Activated gamma-delta T cell treated with anti-CD3 and anti-CD28 coated beads, Interleukin-2, amount 50 U/mL, for 16 hours (primary cell): ENCODE results near the gene RNPEP.
"Not testable (repeated sequence)": the region's sequence is repeated elsewhere in the genome, so short reads cannot be mapped to it uniquely, and the experiment has no call there.

Experiments
- DNase-seq: peaks from one replicate; pipeline ENCODE4 v3.0.0-alpha.2; 2020; ENCODE audit warnings: low read depth

RNPEP gene

DNA sequence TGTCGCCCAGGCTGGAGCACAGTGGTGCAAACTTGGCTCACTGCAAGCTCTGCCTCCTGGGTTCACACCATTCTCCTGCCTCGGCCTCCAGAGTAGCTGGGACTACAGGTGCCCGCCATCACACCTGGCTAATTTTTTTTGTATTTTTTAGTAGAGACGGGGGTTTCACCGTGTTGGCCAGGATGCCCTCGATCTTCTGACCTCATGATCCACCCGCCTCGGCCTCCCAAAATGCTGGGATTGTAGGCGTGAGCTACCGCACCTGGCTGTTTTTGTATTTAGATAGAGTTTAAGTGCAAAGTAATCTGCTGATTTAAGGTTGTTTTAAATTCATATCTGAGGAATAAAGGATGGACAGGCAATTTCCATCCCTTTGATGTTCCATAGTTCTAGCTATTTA is 20.1 kb upstream of the RNPEP start:
- DNase-seq = not testable (repeated sequence)

- no peak for DNase-seq
Measured at GRCh38 chr1:201964261-201964660, 18.2 kb upstream of the RNPEP start.

GRCh38 chr1:201966171-201966570 is 16.3 kb upstream of the RNPEP start:
- DNase-seq = no peak

GRCh38 chr1:201968202-201968925 is 14.1 kb upstream of the RNPEP start:
- DNase-seq = no peak

GRCh38 chr1:201970334-201971159 is 11.9 kb upstream of the RNPEP start:
- DNase-seq = no peak

DNA sequence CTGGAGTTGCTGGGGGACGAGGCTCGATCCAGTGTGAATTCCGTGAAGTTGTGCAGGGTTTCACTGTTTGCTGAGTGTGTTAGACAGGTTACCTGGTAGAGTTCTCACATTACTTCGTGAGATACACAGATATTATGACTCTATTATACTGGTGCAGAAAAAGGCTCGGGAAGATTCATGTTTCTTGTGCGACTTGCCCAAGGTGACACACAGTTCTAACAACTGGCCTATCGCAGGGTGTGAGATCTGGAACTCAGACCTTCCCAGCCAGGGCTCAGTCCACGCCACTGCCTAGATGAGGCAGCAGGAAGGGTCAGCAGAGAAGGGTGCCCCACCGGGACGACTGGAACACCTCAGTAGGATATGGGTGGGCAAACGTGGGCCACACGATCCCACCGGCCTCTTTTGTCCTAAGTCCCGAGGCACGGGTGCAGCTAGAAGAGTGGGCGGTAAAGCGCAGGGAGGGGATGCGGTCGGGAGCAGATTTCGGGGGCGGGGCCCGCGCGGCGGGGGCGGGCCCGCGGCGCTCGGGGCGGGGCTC is 296 bp upstream of the RNPEP start:
- DNase-seq = peak; percentile 41

GRCh38 chr1:201983380-201983805 is 945 bp downstream of the RNPEP start:
- no peak for DNase-seq

DNA sequence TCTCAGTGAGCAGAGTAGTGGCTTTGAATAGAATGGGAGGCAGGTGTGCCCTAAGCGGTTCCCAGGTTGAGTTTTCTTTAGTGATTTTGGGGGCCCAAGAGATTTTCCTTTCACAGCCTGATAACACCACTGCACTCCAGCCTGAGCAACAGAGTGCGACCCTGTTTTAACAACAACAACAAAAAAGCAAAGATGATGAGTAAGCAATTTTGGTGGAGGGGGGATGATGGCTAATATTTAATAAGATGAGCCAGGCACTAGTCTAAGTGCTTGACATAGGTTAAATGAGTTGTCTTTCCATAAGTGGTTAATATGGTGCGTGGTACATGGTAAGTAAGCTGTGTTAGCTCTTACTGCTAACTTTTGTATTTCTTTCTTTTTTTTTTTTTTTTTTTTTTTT is 2.0 kb downstream of the RNPEP start:
- DNase-seq = no peak

- no peak for DNase-seq
Measured at GRCh38 chr1:201985355-201985754, 2.9 kb downstream of the RNPEP start.

GRCh38 chr1:201988601-201989000 is 6.2 kb downstream of the RNPEP start:
- DNase-seq = no peak

GRCh38 chr1:201989354-201990128 is 7.1 kb downstream of the RNPEP start:
- no peak for DNase-seq

DNA sequence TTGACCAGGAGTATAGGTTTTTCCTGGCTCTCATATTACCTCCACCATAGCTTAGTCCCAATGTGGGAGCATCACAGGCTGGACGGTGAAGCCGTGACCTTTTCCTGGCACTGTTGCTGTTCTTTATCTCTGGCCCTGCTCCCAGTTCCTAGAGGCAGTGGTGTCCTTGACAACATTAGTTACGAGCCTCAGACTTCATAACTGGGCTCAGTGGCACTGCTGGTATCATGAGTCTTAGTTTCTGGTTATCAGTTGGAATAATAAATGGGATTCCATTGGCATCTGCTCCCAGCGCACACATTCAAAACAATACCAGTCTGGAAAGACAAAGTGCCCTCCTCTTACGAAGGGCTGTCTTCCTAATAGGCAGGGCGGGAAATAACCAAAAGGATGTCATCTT is 8.0 kb downstream of the RNPEP start:
- DNase-seq = no peak

GRCh38 chr1:201999625-202000238 is 17.3 kb downstream of the RNPEP start:
- DNase-seq = no peak

- no peak for DNase-seq
Measured at GRCh38 chr1:202002507-202002906, 20.1 kb downstream of the RNPEP start.

GRCh38 chr1:202004711-202005110 is 22.3 kb downstream of the RNPEP start:
- no peak for DNase-seq

- no peak for DNase-seq
Measured at GRCh38 chr1:202005958-202006357, 23.5 kb downstream of the RNPEP start.

- no peak for DNase-seq
Measured at GRCh38 chr1:202007304-202007703, 24.9 kb downstream of the RNPEP start.

DNA sequence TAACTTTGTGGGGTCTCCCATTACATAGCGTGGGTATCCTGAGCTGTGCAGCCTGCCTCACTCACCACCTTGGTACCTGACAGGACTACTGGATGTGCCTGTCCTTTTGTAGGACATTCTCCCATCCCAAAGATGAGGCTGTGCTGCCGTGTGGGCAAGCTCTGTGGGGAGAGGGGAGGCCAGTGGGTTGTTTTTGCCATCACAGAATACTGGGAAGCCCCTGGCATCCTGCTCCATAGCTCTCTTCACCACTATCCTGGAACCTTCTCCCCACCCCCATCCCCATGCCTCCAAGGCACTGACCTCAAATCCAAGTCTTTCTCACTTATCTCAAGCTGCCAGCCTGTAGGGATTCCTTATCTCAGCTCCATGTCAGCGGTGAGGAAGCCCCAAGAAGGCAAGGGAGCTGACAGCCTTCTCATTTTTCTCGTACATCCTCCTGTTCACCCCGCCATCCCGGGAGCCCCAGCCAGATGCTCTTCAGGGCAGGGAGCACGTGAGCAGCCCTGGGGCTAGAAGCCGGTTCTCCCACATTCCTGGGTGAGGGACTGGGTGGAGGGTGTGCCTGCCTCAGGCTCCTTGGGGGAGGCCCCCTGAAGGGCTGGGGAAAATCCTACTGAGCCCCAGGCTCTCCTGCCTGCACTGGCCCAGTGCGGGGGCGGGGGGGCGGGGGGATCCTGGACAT is 25.5 kb downstream of the RNPEP start:
- DNase-seq = no peak

GRCh38 chr1:202009326-202010179 is 27.1 kb downstream of the RNPEP start:
- DNase-seq = peak; percentile 47
